Liver (tissue), 3 donors: ENCODE measurements around the gene TMEM170A.

ENCODE experiments used
- CTCF ChIP-seq: fragments of 150-350 bp; IDR thresholded peaks from 2 replicates; pipeline ENCODE4 v1.5.1; 2017; ENCODE audit warnings: improper control_type of control experiment, low read depth, low read length; ENCODE audit not compliant: missing input control
- EGR1 ChIP-seq, 2 donors: IDR thresholded peaks; 2 replicates each; pipeline ENCODE4 v1.6.1; 2016 to 2018; ENCODE audit warnings: antibody characterized with exemption in 2 of 2, low read depth in 2 of 2
- GABPA ChIP-seq, 2 donors: IDR thresholded peaks in 1 of 2; conservative IDR thresholded peaks in 1 of 2; 2 replicates each; pipeline ENCODE4 v1.6.1; 2016; ENCODE audit warnings: antibody characterized with exemption in 2 of 2, mild to moderate bottlenecking in 1 of 2, moderate library complexity in 1 of 2
- HNF4A ChIP-seq, 2 donors: conservative IDR thresholded peaks; 2 replicates each; pipeline ENCODE4 v1.6.1; 2016; ENCODE audit warnings: antibody characterized with exemption in 2 of 2, mild to moderate bottlenecking in 2 of 2
- JUND ChIP-seq, 2 donors: IDR thresholded peaks; 2 replicates each; pipeline ENCODE4 v1.6.1; 2016; ENCODE audit warnings: antibody characterized with exemption in 2 of 2
- RAD21 ChIP-seq, 2 donors: IDR thresholded peaks; 2 replicates each; pipeline ENCODE4 v1.6.1; 2016; ENCODE audit warnings: antibody characterized with exemption in 2 of 2, mild to moderate bottlenecking in 2 of 2
- REST ChIP-seq: IDR thresholded peaks from 2 replicates; pipeline ENCODE4 v1.6.1; 2016; ENCODE audit warnings: antibody characterized with exemption, mild to moderate bottlenecking
- RXRA ChIP-seq, 2 donors: IDR thresholded peaks; 2 replicates each; pipeline ENCODE4 v1.6.1; 2017 to 2018; ENCODE audit warnings: antibody characterized with exemption in 2 of 2, mild to moderate bottlenecking in 1 of 2
- TAF1 ChIP-seq: conservative IDR thresholded peaks from 2 replicates; pipeline ENCODE4 v1.6.1; 2016; ENCODE audit warnings: antibody characterized with exemption, mild to moderate bottlenecking
- YY1 ChIP-seq: IDR thresholded peaks from 2 replicates; pipeline ENCODE4 v1.6.1; 2016; ENCODE audit warnings: antibody characterized with exemption, mild to moderate bottlenecking
- TF ChIP-seq, protein P1 (sequence below): IDR thresholded peaks from 2 replicates; pipeline ENCODE4 v1.6.1; 2016; ENCODE audit warnings: antibody characterized with exemption
- TF ChIP-seq, protein P2 (sequence below): IDR thresholded peaks from 2 replicates; pipeline ENCODE4 v1.6.1; 2016; ENCODE audit warnings: antibody characterized with exemption
- TF ChIP-seq, protein P3 (sequence below): IDR thresholded peaks from 2 replicates; pipeline ENCODE4 v1.6.1; 2016; ENCODE audit warnings: antibody characterized with exemption
- donor health status: healthy.
- donor health status: healthy.

DNA sequence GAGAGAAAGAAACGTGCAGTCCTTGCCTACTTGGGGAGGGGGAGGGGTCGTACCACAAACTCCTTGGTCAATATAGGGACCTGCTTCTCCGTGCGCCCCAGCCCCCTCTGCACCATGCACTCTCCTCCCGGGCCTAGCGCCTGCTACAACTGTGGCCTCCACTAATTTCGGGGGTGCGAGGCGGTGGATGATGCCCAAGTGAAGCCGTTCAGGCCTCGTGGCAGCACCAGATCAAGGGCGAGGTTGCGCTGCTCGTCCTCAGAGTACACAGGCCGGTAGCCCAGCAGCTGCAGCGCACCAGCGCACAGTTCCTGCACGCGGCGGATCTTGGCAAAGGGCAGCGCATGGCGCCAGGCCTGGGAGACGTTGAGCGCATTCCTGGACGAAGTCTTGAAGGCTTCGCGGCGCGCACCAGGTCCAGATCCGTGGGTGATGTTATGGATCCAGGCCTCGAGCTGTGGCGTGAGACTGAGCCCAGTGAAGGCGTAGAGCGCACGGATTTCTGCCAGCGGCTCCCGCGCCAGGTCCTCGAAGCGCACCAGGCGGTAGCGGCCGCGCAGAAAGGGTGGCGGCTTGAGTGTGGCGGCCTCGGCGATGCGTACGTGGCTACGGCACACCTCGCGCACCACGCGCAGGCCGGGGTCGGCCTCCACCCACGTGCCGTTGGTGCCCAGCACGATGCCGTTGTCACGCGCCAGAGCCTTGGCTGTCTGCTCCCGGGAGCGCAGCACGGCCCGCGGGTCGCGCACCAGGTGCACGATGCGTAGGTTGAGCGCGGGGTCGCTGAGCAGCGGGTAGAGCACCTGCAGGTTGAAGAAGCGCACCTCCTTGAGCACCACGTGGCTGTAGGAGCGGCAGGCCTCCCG is 14.2 kb upstream of the TMEM170A start:
- TF ChIP-seq, protein P1, sequence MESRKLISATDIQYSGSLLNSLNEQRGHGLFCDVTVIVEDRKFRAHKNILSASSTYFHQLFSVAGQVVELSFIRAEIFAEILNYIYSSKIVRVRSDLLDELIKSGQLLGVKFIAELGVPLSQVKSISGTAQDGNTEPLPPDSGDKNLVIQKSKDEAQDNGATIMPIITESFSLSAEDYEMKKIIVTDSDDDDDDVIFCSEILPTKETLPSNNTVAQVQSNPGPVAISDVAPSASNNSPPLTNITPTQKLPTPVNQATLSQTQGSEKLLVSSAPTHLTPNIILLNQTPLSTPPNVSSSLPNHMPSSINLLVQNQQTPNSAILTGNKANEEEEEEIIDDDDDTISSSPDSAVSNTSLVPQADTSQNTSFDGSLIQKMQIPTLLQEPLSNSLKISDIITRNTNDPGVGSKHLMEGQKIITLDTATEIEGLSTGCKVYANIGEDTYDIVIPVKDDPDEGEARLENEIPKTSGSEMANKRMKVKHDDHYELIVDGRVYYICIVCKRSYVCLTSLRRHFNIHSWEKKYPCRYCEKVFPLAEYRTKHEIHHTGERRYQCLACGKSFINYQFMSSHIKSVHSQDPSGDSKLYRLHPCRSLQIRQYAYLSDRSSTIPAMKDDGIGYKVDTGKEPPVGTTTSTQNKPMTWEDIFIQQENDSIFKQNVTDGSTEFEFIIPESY: no peak
- TF ChIP-seq, protein P2, sequence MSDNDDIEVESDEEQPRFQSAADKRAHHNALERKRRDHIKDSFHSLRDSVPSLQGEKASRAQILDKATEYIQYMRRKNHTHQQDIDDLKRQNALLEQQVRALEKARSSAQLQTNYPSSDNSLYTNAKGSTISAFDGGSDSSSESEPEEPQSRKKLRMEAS: no peak
- TF ChIP-seq RAD21 (IDR thresholded peaks at IDR 0.05) (no peak), HNF4A (conservative IDR thresholded peaks at IDR 0.05) (no peak), CTCF (no peak), REST (no peak), YY1 (no peak), JUND (IDR thresholded peaks at IDR 0.05) (no peak), TAF1 (no peak), RXRA (IDR thresholded peaks at IDR 0.05) (no peak), GABPA (IDR thresholded peaks at IDR 0.05 in 1 of 2, conservative IDR thresholded peaks at IDR 0.05 in 1 of 2) (no peak), EGR1 (IDR thresholded peaks at IDR 0.05; ENCODE audit: low read depth in 2 of 2) (no peak)
- TF ChIP-seq, protein P3, sequence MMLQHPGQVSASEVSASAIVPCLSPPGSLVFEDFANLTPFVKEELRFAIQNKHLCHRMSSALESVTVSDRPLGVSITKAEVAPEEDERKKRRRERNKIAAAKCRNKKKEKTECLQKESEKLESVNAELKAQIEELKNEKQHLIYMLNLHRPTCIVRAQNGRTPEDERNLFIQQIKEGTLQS: no peak
